ENCODE results near the gene SNX32.
A peak's percentile ranks its signal among the peaks of the same experiment; 100 is the strongest.

SNX32 gene

DNA sequence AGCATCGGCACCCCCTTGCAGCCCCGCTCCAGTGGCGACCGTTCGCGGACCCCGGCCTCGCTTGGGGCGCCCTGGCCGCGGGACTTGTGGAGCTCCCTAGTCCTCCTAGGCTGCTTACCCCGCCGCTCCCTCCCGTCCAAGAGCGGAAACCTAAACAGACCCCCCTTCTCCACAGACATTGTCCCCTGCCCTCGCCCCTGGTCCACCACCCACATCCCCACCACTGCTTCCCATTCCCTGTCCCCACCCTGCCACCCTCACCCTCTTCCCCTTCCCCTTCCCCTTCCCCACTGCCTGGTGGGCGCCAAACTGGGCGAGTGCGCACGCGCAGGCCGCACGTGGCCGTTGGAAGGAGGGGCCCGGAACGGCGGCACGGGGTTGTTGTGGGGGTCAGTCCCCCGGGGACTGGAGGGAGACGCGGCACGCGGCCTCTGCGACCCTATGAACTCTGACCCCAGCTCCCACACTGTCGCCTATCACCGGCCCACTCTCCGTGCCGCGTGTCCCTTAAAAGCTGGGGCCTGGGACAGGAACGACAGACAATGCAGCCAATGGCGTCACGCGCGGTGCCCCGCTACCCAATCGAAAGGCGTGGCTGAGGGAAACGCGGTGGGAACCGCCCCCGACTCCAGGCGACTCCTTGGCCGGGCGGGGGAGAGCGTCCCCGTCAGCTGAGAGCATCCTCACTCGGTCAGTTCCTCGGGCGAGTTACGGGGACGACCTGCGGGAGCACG is at the start of gene SNX32:
Gene SNX32 (plus strand): TSS at position 667 of the 734 bp plus-strand sequence. CDS start 103 bp downstream, outside the sequence.
- no peak for DNase-seq (ENCODE audit: low spot score)

DNA sequence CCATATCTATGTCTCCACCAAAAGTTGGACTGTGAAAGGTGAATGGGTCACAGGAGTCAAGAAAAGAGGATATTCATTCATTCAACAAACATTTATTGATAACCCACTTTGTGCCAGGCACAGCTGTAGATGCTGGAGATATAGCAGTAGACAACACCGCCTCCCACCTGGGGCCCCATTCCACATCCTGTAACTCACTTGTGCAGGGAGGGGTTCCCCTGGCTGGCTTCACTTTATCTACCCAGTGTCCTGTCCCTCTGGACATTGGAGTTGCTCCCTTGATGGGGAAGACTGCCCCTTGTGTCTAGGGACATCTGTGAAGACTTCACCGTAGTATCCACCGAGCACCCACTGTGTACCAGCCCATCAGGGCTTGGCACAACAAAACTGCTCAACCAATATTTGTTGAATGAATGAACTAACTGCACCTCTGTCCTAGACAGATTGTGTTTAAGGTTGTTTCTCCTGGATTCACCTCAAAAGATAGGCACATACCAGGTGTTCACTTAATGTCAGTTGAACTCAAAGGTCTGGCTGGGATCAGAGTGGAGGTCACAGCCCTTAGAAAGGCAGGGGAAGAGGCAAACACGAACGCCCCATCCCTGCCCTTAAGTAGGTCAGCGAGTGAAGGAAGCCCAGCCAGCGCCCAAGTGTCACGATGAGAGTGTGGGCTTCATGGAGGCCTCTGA is 48.3 kb upstream of the SNX32 start:
- no peak for DNase-seq (ENCODE audit: low spot score)

DNA sequence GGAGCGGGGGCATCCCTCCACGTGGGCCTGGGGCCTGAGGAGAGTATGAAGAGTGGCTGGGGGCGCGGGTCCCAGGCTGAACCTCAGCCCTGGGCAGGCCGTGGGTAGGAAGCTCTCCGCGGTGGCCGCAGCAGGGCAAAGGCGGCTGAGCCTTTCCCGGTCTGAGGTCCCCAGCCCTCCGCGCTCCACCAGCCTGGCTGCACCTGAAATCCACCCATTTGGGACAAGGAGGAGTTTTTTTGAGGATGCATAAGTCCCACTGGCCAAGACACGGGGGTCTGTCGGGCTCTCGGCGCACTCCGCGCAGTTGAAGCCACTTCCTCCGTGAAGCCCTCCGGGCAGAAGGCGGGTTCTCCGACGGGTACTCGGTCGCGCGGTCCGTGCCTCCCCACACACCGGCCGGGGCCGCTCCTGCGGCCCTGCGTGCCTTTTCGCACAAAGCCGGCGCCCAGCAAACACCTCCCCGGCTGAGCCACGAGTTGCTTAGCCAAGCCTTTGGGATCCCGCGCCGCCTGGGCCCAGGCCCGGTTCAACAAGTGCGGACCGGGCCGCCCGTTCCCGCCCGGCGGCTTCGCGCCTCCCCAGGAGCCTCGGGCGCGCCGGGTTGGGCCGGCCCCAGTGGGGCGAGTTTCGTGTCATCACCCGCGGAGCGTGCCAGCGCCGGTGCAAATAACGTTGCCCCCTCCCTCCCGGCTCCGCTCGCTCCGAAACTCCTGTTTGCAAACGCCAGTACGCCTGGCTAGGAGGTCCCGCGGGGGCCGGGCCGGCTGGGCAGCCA is 47.6 kb upstream of the SNX32 start:
- no peak for DNase-seq (ENCODE audit: low spot score)

DNA sequence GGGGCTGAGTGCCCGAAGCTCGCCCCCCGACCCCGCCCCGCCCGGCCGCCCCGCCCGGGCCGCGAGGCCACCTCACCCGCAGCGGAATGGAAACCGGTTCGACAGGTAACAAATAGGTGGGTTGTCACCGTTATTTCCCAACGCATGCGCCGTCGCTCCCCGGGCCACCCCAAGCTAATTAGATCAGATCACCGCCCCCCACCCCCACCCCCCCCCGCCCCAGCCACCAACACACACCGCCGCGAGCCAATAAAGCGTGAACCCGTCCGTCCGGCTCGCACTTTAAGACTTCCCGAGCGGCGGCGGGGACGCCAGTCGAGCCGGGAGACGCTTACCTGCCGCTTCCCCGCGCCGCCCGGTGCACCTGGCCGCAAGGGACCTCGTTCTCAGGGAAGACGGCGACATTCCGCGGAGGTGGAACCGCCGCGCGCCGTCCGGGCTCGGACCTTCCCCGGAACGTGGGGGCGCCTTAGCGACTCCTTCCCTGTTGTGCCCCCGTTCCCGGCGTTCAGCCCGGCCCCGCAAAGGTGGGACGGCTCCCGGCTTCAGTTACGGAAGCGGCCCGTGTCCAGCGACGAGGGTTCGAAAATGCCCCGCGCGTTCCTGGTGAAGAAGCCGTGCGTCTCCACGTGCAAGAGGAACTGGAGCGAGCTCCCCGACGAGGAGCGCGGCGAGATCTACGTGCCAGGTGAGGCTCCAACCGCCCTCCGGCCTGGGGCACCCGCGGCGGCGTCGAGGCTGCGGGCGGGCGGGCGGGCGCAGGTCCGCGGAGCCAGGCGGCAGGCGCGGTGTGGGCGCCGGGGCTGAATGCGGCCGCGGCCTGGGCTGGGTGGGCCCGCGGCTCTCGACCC is 46.8 kb upstream of the SNX32 start, which contains the start of gene OVOL1:
Gene OVOL1 (plus strand): TSS at position 278 of the 851 bp plus-strand sequence. CDS start 311 bp downstream, at position 589.
- DNase-seq (ENCODE audit: low spot score): no peak

DNA sequence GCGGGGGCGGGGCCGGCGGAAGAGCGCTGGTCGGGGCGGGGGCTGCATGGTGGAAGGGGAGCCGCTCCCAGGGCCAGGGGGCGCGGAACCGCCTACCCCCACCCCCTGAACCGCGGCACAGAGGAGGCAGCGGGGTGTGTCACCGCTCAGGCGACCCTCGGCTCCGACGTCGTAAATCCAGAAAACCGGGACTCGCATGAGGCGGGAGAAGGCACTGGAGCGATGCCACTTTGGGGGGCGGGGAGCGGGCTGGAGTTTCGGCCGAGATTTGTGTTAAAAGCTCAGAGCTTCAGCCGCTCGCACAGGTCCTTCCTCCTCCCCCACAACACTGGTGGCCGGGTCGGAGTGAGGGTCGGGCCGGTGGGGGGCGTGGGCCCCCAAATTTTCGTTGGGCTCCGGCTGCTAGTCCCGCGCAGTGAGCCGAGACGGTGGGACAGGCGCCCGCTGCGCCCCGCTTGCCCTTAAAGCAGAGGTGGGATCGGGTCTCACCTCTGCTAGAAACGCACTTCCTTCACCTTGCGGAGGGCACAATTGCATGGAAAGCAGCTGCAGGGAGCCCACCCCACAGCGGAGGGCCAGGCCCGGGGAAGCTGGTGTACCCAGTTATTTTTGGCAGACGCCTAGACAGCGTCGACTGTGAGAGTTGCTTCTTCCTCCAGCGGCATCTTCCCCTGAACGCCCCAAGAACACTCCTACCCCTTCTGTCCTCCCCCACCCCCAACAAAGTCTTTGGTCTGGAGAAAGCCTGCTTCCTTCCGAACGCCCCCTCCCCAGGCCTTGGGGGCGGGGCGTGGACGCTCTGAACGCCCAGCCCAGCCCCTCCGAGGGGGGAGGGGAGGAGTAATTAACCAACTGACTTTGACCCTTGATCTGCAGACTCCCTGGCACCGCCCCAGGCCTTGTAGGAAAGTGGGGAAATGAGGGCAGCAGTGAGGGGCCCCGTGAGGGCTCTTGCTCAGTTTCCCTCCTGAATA is 45.8 kb upstream of the SNX32 start:
- DNase-seq (ENCODE audit: low spot score): no peak

DNA sequence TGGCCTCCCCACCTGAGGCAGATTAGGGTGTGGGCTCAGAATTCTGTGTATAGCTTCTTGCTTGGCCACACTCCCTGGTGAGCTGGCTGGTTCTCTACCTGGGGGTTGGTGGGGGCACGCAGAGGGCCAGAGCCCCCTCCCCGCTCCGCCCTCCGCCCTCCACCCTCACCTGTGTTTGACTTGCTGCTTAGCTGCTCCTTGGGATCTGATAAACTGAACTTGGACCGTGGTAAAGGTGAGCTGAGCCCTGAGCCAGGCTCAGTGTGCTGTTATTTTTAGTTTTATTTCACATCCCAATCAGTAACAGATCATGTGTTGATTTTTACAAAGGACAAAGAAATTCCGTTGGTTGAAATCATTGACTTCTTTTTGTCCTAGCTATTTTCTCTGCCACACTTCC is 44.9 kb upstream of the SNX32 start:
- no peak for DNase-seq (ENCODE audit: low spot score)

DNA sequence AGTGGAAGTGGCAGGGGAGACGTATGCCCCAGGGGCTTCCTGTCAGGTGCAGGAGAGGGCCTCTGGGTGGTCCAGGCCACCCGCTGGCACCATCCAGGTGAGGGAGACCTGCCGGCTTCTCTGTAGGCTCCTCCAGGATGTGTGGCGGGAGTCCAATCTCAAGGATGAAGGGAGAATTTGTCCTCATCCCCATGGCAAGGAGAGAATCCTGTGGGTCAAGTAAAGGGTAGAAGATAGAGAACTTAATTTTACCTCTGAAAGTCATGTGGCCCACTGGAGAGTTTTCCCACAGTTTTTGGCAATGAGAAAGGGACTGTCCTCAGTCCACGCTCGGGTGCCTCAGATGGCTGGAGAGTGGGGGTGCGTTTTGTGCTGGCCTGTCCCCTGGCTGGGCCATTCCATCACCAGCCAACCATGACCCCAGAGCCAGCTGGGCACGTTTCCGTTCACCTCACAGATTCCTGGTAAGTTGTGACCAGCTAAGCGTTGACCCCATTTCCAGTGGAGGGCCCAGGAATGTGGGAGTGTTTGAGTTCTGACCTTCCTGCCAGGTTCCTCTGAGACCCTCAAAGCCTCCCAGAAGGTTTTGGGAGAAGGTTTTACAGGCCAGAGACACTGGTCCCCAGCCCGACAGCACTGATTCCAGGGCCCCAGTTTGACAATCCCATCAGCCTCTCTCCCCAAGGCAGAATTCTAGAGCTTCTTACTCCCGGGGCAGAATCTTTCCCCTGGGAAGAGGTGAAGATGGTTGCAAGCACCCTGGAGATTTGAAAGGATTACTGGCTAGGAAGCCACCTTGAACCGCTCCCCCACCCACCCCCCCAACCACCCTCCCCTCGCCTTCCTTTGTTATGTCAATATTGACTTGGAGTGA is 44.3 kb upstream of the SNX32 start:
- no peak for DNase-seq (ENCODE audit: low spot score)

DNA sequence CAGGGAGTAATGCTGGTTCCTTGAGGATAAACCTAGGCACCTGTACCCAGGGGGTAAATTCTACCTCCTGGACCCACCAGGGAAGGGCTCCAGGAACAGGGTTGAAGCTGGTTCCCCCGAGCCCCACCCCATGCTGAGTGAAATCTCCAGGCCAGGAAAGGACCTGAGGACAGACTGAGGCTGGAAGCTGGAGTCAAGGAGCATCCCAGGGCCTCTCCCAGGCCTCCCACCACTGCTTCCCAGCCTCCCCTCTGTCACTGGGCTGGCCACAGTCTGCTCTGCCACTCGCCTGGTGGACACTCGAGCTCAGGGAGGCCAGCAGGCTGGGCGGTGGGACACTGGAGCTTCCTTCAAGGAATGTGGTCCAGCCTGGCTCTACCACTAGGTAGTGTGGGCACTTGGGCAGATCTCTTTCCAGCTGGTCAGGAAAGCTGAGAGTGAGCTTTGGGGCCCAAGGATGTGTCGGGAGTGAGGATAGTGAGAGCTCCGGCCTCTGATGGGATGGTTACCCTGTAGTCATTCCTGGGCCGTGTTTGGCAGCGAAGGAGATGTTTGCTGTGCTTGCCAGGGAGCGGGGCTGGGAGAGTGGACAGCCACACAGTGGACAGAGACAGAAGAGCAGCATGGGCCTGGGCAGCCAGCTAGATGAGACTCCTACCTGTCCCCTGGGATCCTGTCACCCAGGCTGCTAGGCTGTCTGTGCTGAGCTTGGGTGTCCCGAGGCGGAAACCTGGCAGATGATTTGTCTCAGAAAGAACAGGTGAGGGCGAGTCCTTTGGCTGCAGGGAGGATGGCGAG is 43.5 kb upstream of the SNX32 start:
- no peak for DNase-seq (ENCODE audit: low spot score)

- DNase-seq (ENCODE audit: low spot score): no peak
These were observed 42.7 kb upstream of the SNX32 start for GRCh38 chr11:65790902-65791650.

DNA sequence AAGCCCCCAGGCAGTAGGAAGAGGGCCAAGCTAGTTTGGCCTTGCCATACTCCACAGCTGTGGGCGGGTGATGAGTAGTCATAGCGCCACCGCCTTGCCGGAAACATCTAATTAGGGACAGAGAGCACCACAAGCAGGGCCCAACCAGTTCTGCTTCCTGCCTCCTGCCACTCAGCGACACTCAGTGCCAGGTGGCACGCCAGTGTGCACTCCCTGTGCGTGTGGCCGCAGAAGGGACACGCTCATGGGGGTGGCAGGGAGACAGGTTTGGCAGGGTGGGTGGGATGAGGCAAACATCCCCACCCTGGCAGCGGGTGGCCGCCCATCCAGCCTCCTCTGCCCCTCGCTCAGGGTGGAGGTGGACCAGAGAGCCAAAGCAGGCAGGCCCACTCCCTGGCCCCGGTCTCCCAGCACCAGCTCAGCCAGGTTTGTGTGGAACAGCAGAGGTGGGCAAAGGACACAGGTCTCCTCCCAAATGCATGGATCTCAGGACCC is 42.0 kb upstream of the SNX32 start:
- peak; percentile 64 for DNase-seq (ENCODE audit: low spot score)

GRCh38 chr11:65792456-65792855 is 41.3 kb upstream of the SNX32 start:
- no peak for DNase-seq (ENCODE audit: low spot score)

- peak; percentile 42 for DNase-seq (ENCODE audit: low spot score)
These were observed 40.6 kb upstream of the SNX32 start for GRCh38 chr11:65793144-65793581.

DNA sequence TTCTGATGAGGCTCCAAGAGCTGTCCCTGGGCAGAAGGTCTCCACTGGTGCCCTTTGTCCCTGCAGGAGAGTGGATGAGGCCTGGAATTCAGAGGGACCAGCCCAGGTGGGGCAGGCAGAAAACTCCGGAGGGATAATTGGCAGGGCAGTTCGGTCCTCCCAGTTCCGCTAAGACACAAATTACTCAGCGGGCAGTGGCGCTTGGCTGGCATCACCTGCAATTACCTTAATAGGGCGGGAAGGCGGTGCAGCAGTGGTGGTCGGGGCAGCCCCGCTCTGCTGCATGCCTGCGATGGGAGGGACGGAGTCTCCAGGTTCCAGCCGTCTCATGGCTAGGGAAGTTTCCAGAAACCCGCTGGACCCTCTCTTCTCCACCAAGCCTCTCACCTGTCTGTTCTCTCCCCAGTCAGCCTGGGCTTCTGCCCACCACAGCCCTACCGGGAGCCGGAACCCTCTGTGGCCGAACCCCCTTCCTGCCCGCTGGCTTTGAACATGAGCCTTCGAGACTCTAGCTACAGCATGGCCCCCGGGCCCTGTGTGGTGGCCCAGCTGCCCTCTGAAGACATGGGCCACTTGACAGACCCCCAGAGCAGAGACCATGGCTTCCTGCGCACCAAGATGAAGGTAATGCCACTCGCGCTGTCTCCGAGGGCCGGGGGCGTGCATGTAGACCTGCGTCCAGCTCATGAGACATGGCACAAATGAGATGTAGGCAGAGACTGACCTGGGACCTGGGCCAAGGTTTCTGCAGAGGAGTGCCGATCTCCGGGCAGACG is 40.0 kb upstream of the SNX32 start:
- no peak for DNase-seq (ENCODE audit: low spot score)

DNA sequence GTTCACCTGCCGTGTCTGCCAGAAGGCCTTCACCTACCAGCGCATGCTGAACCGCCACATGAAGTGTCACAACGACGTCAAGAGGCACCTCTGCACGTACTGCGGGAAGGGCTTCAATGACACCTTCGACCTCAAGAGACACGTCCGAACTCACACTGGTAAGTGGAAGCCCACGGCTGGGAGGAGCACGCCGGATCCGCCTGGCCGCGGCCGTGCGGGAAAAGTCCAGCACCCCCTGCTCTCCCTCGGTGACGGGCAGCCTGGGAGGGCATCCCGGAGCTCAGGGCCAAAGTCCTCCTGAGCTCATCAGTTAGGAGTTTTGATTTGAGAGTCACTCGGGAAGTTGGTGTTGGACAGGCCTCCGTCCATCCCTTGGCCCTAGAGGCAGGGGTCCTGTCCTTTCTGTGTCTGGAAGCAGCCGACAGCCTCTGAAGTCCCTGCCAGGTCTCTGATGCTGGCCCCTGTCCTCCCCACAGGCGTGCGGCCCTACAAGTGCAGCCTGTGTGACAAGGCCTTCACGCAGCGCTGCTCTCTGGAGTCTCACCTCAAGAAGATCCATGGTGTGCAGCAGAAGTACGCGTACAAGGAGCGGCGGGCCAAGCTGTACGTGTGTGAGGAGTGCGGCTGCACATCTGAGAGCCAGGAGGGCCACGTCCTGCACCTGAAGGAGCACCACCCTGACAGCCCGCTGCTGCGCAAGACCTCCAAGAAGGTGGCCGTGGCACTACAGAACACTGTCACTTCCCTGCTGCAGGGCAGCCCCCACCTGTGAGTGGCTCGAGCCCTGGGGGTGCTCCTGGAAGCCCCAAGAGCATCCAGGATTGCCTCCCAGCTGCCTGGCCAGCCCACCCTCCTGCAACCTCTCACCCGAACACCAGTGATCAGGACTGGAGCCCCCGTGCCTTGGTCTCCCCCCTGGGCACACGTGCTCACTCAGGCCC is 38.9 kb upstream of the SNX32 start:
- DNase-seq (ENCODE audit: low spot score): no peak

- DNase-seq (ENCODE audit: low spot score): no peak
These were observed 36.8 kb upstream of the SNX32 start for GRCh38 chr11:65796726-65797601.

Measured in SW480 (cell line).